GM18870 (cell line): ENCODE data around the gene PCBP3.
"Not testable (repeated sequence)": the region's sequence is repeated elsewhere in the genome, so short reads cannot be mapped to it uniquely, and the experiment has no call there.

ENCODE experiments used
- ATAC-seq: cut with Tn5 transposase; IDR thresholded peaks from one replicate; pipeline ENCODE4 v1.9.1; 2021; ENCODE audit warnings: moderate library complexity; ENCODE audit not compliant: unreplicated experiment

The PCBP3 gene

GRCh38 chr21:45634511-45635183 is 8.9 kb upstream of the PCBP3 start:
- no peak for ATAC-seq

- no peak for ATAC-seq
Observed at GRCh38 chr21:45635271-45636151, 8.0 kb upstream of the PCBP3 start.

GRCh38 chr21:45636459-45636858 is 7.1 kb upstream of the PCBP3 start:
- ATAC-seq: no peak

- no peak for ATAC-seq
Observed at GRCh38 chr21:45636951-45637646, 6.4 kb upstream of the PCBP3 start.

GRCh38 chr21:45637883-45638282 is 5.6 kb upstream of the PCBP3 start:
- no peak for ATAC-seq

GRCh38 chr21:45638707-45639106 is 4.8 kb upstream of the PCBP3 start:
- no peak for ATAC-seq

DNA sequence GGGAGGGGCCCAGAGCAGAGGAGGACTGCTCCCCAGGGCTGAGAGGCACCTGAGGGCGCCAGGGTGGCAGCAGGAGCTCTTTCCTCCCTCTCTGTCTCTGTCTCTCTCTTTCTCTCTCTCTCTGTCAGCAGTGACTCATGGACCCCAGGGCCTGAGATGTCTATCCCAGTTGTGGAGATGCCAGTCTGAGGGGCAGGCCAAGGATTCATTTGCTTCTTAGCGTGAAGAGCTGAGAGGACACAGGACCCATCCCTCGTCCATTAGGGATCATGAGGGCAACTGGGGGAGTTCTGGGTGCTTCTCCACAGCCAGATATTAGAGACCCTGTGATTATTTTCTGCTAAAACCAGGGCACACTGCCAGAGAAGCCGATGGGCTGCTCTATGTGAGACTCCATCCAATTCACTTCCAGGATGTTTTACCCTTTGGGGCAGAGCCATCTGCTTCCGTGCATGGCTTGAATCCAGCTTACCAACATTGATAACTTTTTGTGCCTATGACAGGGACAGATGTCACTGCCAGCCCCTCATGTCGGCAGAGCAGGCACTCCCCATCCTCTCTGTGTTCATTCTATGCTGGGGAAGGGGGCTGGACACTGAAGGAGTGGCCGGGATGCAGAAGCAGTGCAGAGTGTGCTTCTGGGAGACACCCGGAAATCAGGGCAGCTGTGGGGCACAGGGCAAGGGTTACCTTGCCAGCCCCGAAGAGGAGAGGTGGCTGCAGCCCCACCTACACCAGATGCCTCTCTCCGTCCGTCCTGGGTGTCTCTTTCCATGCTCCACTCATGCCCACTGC is 4.1 kb upstream of the PCBP3 start:
- no peak for ATAC-seq

DNA sequence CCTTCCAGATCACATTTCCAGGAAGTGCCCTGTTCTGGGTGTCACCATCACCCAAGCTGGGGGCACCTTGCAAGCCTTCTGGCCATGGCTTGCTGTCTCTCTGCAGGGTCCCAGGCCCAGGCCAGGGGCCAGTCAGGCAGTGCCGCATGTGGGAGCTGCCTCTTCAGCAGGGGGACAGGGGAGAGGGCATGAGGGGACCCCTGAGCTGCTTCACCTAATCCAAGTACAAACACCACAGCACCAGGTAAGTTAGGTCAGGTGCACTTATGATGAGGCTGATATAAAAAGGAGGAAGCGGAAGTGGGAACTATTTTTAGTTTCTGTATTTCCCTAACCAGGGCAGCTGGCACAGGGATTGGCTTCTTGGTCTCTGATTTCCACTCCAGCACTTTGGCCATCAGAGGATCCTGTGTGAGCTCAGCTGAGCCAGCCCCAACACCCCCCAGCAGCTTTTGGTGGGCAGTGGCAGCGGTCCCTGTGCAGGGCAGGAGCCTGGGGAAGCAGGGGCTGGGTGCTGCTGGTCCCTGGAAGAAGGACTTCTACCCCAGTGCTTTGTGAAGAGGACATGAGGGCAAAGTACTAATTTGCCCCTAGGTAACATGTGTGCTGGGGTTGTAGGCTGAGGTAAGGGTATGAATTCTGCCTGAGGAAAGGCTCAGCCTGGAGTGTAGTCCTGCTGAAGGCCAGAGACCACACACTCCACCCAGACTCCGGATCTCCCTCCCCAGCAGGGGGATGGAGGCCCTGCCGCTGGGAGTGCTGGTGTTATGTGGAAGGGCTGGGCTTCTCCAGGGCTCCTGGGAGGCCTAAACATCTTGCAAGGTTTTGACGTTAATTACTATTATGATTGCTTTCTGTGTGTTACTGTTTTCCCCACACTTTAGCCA is 3.3 kb upstream of the PCBP3 start:
- ATAC-seq: no peak

DNA sequence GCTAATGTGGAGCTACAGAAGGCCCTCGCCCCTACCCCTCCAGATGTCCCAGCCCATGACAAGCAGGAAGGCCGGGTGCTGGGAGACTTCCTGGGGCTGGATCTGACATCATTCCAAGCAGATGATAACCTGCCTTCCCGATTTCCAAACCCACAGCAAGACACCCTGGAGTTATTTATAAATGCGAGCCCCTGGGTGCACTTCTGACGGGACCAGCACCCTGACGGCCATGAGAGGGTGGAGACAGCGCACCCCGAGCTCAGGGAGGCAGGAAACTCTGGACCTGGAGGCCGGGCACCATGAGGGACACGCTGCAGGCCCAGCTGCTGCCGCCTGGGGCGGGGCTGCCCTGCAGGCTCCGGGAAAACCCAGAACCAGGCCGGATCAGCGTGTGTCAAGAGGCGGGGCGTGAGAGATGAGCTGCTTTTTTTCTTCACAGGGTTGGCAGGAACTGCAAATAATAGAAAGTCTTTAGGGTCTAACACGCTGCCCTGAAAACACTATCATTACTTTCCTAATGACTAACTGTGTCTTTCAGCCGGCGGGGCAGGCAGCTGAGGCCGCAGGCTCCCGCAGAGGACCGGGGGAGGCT is 2.5 kb upstream of the PCBP3 start:
- ATAC-seq: no peak

DNA sequence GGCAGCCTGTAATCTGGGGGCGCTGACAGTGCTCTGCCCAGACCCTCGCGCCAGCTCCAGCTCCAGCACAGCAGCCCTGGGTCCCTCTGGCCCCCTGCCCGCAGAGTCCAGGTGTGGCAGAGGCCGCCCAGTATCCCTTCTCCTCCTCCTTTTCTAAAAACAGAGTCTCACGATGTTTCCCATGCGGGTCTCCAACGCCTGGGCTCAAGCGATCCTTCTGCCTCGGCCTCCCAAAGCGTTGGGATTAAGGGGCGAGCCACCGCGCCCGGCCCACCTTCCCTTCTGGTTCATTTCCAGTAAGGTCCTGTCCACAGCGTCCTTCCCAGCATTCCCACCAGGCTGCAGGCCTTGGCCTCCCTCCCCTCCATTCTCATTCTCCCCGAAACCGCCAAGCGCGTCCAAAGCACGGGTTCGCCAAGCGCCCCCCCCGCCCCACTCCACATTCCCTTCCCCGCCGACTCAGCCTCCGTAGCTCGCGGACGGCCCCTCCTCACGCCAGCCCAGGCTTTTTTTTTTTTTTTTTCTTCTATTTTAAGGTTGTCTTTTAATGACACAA is 2.0 kb upstream of the PCBP3 start:
- ATAC-seq: no peak

GRCh38 chr21:45642122-45642813 is 1.3 kb upstream of the PCBP3 start:
- ATAC-seq: no peak

- no peak for ATAC-seq
Observed at GRCh38 chr21:45644041-45644906, 749 bp downstream of the PCBP3 start.

DNA sequence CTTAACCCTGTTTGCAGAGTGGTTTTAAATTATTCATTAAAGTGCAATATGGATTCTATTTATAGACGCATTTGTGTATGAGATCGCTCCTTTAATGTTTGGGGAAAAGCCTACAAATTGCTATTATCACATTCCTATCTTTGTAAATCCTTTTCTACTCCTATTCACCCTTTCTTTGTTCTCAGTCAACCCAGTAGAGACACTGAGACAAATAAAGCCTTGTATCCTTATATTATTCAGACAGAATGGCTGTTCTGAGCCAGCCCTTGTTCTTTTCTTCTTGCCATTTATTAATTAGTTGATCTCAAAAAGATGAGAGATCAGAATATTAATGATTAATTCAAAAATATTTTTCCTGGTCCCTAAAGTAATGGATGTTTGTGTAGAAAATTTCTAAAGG is 8.4 kb downstream of the PCBP3 start:
- no peak for ATAC-seq

DNA sequence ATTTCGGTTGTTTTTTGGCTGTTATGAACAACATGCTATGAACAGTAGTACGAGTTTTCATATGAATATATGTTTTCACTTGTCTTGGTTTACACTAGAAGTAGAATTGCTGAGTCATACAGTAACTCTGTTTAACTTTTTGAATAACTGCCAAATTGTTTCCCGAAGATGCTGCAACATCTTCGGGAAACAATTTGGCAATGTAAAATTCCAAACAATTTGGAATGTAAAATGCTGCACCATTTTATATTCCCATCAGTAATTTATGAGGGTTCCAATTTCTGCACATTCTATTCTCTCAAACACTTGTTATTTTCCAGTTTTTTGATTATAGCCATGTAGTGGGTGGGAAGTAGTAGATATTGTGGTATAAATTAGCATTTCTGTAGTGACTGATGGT is 11.6 kb downstream of the PCBP3 start:
- ATAC-seq: no peak

DNA sequence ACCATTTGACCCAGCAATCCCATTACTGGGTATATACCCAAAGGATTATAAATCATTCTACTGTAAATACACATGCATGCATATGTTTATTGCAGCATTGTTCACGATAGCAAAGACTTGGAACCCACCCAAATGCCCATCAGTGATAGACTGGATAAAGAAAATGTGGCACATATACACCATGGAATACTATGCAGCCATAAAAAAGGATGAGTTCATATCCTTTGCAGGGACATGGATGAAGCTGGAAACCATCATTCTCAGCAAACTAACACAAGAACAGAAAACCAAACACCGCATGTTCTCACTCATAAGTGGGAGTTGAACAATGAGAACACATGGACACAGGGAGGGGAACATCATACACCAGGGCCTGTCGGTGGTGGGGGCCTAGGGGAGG is 12.6 kb downstream of the PCBP3 start:
- ATAC-seq: not testable (repeated sequence)

DNA sequence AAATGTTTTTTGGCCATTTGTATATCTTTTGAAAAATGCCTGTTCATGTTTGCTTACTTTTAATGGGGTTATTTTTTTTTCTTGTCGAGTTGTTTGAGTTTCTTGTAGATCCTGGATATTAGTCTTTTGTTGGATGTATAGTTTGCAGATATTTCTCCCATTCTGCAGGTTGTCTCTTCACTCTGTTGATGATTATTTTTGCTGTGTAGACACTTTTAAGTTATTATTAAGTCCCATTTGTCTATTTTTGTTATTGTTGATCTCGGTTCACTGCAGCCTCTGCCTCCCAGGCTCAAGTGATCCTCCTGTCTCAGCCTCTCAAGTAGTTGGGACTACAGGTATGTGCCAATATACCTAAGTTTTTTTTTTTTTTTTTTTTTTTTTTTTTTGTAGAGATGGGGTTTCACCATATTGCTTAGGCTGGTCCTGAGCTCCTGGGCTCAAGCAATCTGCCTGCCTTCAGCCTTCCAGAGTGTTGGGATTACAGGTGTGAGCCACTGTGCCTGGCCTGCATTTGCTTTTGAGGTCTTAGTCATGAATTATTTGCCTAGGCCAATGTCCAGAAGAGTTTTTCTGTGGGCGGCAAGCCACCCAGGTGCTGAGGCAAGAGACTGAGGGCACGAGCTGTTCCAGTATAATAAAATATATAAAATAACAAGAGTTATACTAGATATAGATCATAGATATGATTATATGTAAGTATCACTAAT is 18.5 kb downstream of the PCBP3 start:
- not testable (repeated sequence) for ATAC-seq

GRCh38 chr21:45662623-45663245 is 19.2 kb downstream of the PCBP3 start:
- ATAC-seq: not testable (repeated sequence)
